Measurements from ENCODE around the gene FBXW10B.

DNA sequence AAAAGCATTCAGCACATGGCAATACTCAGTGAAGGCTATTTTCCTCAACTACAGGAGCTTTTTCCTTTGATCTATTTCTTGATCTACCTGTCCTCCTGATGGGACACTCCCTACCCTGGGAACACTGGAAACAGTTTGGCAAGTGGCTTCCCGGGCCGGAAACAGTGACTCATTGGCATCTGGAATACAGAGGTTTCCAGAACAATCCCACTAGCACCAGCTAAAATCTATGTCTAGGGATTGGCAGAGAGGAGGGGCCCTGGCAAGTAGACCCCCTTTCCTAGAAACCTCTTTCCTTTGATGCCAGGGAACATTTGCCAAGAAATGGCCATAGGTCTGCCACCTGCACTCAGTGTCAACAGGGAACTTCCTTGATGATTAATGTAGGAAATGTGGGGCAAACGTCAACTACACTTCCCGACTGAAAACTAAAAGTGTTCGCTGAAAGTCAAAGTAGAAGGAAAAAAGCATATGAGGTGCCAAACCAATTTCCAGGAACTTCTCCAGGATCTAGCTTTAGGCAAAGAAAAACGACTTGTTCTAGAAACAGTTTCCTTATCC, 30.4 kb upstream of the FBXW10B start:
- TF ChIP-seq POLR2A (IDR thresholded peaks at IDR 0.05; ENCODE audit: low read depth, low read length) = no peak
- TF ChIP-seq TAF1 (IDR thresholded peaks at IDR 0.05; ENCODE audit: borderline replicate concordance, low read depth, low read length) = no peak
